Suprapubic skin (tissue), 4 donors: ENCODE measurements around the gene FBRSL1. TPM values are rescaled to one million over a fixed set of nuclear protein-coding genes. Genes with fewer than 3 reads are reported as not detected.

Experiments used
- DNase-seq, 2 donors: peaks; one replicate each; pipeline ENCODE4 v3.0.0-alpha.2; 2019; ENCODE audit warnings: low spot score in 2 of 2
- H3K27ac ChIP-seq: fragments of 200-600 bp; sonication (generic); one replicate; pipeline ENCODE4 v1.5.1; 2019
- H3K27me3 ChIP-seq: fragments of 200-600 bp; sonication (generic); one replicate; pipeline ENCODE4 v1.5.1; 2019
- H3K36me3 ChIP-seq: fragments of 200-600 bp; sonication (generic); one replicate; pipeline ENCODE4 v1.5.1; 2019
- H3K4me1 ChIP-seq: fragments of 200-600 bp; sonication (generic); one replicate; pipeline ENCODE4 v1.5.1; 2019
- H3K4me3 ChIP-seq: fragments of 200-600 bp; sonication (generic); one replicate; pipeline ENCODE4 v1.5.1; 2019; ENCODE audit warnings: mild to moderate bottlenecking
- H3K9me3 ChIP-seq: fragments of 200-600 bp; sonication (generic); one replicate; pipeline ENCODE4 v1.5.1; 2019
- EP300 ChIP-seq: sonication (generic); formaldehyde crosslinking; IDR thresholded peaks from one replicate; pipeline ENCODE4 v1.6.1; 2017; ENCODE audit warnings: antibody characterized with exemption
- POLR2A ChIP-seq, 2 donors: fragments of 450-650 bp; IDR thresholded peaks; one replicate each; pipeline ENCODE4 v1.6.1; 2017; ENCODE audit warnings: antibody characterized with exemption in 2 of 2, mild to moderate bottlenecking in 2 of 2, moderate library complexity in 2 of 2
- POLR2AphosphoS5 ChIP-seq, 3 donors: sonication (generic); formaldehyde crosslinking; IDR thresholded peaks; one replicate each; pipeline ENCODE4 v1.6.1; 2017; ENCODE audit warnings: antibody characterized with exemption in 3 of 3
- WGBS: methylation state at CpG from one replicate; pipeline ENCODE4 v1.1.5; 2018; 5-methylcytosine and 5-hydroxymethylcytosine counted together
- total RNA-seq, 4 donors: library from RNA; depleted of rRNA; stranded (reverse); fragments of >200 nt; gene quantifications; one replicate each; pipeline ENCODE4 v1.1.0, GENCODE V29; 2016
- TF ChIP-seq, protein P1 (sequence below), 2 donors: fragments of 200-600 bp in 1 of 2; fragments of 450-650 bp in 1 of 2; sonication (generic) in 1 of 2; IDR thresholded peaks; one replicate each; pipeline ENCODE4 v1.5.1; 2016 to 2019; ENCODE audit warnings: antibody characterized with exemption in 2 of 2, mild to moderate bottlenecking in 1 of 2, moderate library complexity in 1 of 2

The FBRSL1 gene
- total RNA-seq, 4 donors from 2014 or later: 26.0 to 33.7 (median 27.2) TPM

DNA sequence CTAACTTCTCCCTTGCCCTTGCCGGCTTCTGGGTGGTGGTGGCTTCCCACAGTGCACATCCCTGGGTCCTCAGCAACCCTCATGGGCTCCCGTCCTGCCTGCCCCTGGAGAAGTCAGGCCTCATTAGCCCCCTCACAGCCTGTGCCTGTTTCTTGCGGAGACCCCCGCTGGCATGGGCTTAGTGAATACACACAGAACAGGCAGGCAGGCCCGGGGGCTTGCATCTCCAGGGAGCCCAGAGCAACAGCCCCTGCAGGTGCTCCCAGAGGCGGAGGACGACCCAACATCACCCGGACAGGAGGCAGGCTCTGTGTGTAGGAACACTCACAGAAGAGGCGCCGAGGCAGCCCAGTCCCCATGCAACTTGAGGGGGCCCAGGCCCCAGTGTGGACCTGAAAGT lies 25.1 kb upstream of the FBRSL1 start:
- WGBS: 76% methylated on average over 10 of the region's 10 CpGs
- no peaks in the 10 kb centered on the region for H3K4me1 ChIP-seq
- no peak overlapping the region for H3K4me3 ChIP-seq
- no peaks in the 10 kb centered on the region for H3K9me3 ChIP-seq
- TF ChIP-seq, protein P1, sequence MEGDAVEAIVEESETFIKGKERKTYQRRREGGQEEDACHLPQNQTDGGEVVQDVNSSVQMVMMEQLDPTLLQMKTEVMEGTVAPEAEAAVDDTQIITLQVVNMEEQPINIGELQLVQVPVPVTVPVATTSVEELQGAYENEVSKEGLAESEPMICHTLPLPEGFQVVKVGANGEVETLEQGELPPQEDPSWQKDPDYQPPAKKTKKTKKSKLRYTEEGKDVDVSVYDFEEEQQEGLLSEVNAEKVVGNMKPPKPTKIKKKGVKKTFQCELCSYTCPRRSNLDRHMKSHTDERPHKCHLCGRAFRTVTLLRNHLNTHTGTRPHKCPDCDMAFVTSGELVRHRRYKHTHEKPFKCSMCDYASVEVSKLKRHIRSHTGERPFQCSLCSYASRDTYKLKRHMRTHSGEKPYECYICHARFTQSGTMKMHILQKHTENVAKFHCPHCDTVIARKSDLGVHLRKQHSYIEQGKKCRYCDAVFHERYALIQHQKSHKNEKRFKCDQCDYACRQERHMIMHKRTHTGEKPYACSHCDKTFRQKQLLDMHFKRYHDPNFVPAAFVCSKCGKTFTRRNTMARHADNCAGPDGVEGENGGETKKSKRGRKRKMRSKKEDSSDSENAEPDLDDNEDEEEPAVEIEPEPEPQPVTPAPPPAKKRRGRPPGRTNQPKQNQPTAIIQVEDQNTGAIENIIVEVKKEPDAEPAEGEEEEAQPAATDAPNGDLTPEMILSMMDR (IDR thresholded peaks at IDR 0.05): no peak
- no peak for TF ChIP-seq POLR2AphosphoS5 (IDR thresholded peaks at IDR 0.05)
- no peak for TF ChIP-seq EP300
- no peak for TF ChIP-seq POLR2A (IDR thresholded peaks at IDR 0.05)
- no peaks in the 10 kb centered on the region for H3K36me3 ChIP-seq
- DNase-seq: no peak
- H3K27ac ChIP-seq: no peak overlapping the region
- H3K27me3 ChIP-seq: peaks cover 54% of the 10 kb centered on the region

DNA sequence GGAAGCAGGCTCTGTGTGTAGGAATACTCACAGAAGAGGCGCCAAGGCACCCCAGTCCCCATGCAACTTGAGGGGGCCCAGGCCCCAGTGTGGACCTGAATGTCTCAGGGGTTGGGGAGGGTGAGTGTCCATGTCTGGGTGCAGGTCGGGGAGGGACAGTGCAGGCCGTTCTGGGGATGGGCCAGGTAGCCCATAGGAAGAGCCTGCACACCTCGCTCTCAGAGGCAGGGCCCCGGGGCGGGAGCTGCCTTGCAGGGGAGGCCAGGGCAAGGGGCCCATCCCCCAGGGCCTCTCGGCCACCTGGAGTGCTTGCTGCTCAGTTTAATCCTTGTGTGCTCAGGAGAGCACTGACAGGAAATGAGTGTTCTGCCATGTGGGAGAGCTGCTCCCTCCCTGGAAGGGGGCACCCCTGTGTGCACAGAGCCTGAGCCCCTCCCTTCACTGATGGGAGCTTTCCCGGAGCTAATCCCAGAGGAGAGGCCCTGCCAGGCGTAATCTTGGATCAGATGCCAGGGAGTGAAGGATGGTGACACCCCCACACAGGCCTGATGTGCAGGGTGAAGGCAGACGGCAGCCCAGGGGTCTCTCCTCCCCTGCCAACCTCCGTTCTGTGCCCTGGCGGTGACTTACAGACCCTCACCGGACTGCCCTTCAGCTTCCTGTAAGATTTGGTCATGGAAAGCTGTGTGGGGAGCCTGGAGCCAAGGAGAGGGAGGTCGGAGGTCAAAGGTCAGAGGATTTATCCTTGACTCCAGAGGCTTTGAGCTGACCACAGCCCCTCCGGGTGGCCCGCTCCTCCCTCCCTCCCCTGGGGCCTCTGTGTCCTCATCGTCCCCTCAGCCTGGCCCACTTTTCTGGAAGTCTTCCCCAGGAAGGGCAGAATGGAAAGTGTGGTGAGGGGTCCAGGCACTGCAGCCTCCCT lies 24.4 kb upstream of the FBRSL1 start:
- peaks cover 50% of the 10 kb centered on the region for H3K27me3 ChIP-seq

DNA sequence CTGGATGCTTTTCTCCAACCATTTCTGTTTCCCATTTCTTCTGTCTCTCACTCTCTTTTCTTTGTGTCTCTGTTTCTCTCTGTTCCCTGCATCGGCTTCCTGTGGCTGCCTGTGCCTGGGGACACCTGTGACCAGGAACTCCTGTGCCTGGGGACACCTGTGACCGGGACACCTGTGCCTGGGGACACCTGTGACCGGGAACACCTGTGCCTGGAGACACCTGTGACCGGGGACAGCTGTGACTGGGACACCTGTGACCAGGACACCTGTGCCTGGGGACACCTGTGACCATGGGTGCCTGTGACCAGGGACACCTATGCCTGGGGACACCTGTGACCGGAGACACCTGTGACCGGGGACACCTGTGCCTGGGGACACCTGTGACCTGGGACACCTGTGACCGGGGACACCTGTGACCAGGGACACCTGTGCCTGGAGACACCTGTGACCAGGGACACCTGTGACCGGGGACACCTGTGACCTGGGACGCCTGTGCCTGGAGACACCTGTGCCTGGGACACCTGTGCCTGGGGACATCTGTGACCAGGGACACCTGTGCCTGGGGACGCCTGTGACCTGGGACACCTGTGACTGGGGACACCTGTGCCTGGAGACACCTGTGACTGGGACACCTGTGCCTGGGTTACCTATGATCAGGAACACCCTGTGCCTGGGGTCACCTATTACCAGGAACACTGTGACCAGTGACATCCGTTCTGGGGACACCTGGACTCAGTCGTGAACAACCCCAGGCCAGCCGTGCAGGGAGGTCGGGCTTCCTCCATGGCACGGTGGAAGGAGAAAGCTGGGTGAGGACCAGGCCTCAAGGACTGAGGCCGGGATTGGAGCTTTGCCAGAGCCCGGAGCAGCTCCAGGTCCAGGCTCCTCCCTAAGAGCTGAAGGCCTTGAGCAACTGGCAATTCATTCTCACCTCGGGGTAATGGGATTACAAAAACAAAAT lies 23.4 kb upstream of the FBRSL1 start:
- WGBS: 71% methylated on average over 15 of the region's 18 CpGs
- H3K4me1 ChIP-seq: no peaks in the 10 kb centered on the region
- no peak for DNase-seq
- TF ChIP-seq, protein P1 (IDR thresholded peaks at IDR 0.05): no peak
- no peak for TF ChIP-seq POLR2AphosphoS5 (IDR thresholded peaks at IDR 0.05)
- no peak for TF ChIP-seq EP300
- TF ChIP-seq POLR2A (IDR thresholded peaks at IDR 0.05): no peak
- H3K27me3 ChIP-seq: peaks cover 49% of the 10 kb centered on the region
- H3K36me3 ChIP-seq: no peaks in the 10 kb centered on the region
- no peak overlapping the region for H3K27ac ChIP-seq
- no peaks in the 10 kb centered on the region for H3K9me3 ChIP-seq
- H3K4me3 ChIP-seq: no peak overlapping the region

More for the DNA sequence above, 24.4 kb upstream of the FBRSL1 start:
- H3K36me3 ChIP-seq: no peaks in the 10 kb centered on the region
- H3K4me1 ChIP-seq: no peaks in the 10 kb centered on the region
- no peaks in the 10 kb centered on the region for H3K9me3 ChIP-seq
- no peak for TF ChIP-seq EP300
- TF ChIP-seq POLR2A (IDR thresholded peaks at IDR 0.05): no peak
- no peak for TF ChIP-seq POLR2AphosphoS5 (IDR thresholded peaks at IDR 0.05)
- TF ChIP-seq, protein P1 (IDR thresholded peaks at IDR 0.05): no peak
- no peak overlapping the region for H3K4me3 ChIP-seq
- DNase-seq: no peak
- no peak overlapping the region for H3K27ac ChIP-seq
- WGBS: 80% methylated on average over 8 of the region's 17 CpGs

DNA sequence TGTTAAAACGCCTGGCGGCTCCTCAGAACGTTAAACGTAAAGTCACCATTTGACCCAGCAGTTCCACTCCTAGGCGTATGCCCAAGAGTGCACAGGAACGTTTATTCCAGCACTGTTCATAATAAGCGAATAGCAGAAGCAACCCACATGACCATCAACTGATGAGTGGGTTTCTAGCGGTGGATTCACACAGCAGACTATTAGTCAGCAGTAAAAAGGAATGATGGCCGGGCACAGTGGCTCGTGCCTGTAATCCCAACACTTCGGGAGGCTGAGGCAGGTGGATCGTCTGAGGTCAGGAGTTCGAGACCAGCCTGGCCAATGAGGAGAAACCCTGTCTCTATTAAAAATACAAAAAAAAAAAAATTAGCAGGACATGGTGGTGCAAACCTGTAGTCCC lies 22.4 kb upstream of the FBRSL1 start:
- no peak for TF ChIP-seq EP300
- no peak for TF ChIP-seq POLR2AphosphoS5 (IDR thresholded peaks at IDR 0.05)
- TF ChIP-seq, protein P1 (IDR thresholded peaks at IDR 0.05): no peak
- TF ChIP-seq POLR2A (IDR thresholded peaks at IDR 0.05): no peak
- no peaks in the 10 kb centered on the region for H3K4me1 ChIP-seq
- H3K9me3 ChIP-seq: no peaks in the 10 kb centered on the region
- no peaks in the 10 kb centered on the region for H3K36me3 ChIP-seq
- H3K27me3 ChIP-seq: peaks cover 39% of the 10 kb centered on the region
- WGBS: 77% methylated on average over 13 of the region's 13 CpGs
- H3K4me3 ChIP-seq: no peak overlapping the region
- DNase-seq: no peak
- H3K27ac ChIP-seq: no peak overlapping the region

DNA sequence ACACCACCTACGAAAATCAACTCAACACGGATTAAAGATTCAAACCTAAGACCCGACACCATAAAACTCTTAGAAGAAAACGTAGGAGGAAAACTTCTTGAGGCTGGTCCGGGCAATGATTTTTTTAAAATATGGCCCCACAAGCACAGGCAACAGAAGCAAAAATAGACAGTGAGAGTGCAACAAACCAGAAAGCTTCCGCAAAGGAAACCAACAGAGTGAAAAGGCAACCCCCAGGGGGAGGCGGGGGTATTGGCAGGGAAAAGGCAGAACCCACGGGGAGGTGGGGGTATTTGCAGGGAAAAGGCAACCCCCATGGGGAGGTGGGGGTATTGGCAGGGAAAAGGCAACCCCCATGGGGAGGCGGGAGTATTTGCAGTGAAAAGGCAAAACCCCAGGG lies 20.5 kb upstream of the FBRSL1 start:
- no peaks in the 10 kb centered on the region for H3K9me3 ChIP-seq
- WGBS: 49% methylated on average over 9 of the region's 9 CpGs
- no peaks in the 10 kb centered on the region for H3K36me3 ChIP-seq
- H3K4me1 ChIP-seq: no peaks in the 10 kb centered on the region
- TF ChIP-seq POLR2A (IDR thresholded peaks at IDR 0.05) (no peak), EP300 (no peak), POLR2AphosphoS5 (IDR thresholded peaks at IDR 0.05) (no peak)
- TF ChIP-seq, protein P1 (IDR thresholded peaks at IDR 0.05): no peak
- no peak for DNase-seq
- H3K4me3 ChIP-seq: no peak overlapping the region
- no peak overlapping the region for H3K27ac ChIP-seq
- H3K27me3 ChIP-seq: peaks cover 38% of the 10 kb centered on the region
